Measurements from ENCODE around the gene WWTR1.

Gene WWTR1

DNA sequence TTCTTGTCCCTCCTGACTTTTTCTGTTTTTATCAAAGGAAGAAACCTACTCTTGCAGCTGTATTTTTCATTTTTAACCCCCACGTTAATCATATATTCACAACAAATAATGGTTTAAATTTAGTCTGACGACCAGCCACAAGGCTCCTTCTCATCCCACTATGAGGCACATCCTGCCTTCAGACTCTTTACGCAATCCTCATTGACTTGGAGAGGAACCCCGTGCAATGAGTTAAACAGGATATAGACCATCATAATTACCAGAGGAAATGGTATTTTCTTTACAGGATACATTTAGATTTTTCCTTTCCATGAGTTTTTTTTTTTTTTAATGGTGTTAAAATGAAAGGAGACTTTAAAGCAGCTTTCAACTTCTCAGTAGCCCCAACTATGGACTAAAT lies 68.5 kb downstream of the WWTR1 start:
- no peak for DNase-seq

DNA sequence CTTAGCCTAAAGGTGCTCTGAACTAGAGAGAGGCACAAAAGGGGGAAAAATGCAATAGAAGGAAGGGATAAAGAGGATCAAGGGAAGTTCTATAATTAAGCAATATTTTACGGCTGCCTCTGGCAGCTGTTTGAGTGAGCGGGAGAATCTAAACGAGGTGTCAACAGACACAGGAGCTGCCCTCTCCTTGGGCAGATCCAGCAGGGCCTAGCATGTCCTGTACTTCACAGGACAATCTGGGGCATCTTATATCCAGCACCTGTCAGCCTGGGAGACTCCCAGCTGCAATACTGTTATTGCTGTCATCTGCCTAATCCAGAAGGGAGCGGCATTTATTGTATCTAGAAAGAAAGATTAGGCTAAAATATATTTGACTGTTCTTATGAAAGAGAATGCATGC lies 68.9 kb downstream of the WWTR1 start:
- no peak for DNase-seq

DNA sequence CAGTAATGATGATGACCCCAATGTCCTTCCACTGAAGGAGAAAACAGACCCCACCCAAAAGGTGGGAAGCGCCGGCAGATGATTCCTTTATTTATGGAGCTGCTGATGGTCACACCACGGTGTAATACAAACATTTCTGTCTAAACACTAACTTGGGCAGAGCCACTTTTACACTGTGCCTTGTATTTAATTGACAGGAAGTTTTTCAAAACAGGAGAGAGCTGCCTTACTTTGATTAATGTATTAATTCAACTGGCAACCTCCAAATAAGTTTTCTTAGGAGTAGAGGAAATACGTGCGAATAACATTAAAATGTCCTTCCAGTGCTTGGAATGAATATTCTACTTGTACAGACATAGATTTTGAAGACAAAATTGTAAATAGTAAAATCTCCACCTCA lies 70.4 kb downstream of the WWTR1 start:
- DNase-seq: no peak

DNA sequence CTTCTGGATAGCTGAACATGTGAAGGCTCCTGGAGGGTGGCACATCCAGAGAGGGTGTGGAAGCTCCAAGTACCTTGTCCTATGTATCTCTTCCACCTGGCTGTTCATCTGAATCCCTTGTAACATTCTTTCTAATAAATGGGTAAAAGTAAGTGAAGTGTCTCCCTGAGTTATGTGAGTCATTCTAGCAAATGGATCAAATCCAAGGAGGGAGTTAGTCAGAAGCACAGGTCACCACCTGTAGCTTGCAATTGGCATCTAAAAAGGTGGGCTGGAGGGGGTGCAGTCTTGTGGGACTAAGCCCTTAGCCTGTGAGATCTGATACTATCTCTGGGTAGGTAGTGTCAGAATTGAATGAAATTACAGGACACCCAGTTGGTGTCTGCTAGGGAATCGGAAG lies 71.0 kb downstream of the WWTR1 start:
- DNase-seq: no peak

DNA sequence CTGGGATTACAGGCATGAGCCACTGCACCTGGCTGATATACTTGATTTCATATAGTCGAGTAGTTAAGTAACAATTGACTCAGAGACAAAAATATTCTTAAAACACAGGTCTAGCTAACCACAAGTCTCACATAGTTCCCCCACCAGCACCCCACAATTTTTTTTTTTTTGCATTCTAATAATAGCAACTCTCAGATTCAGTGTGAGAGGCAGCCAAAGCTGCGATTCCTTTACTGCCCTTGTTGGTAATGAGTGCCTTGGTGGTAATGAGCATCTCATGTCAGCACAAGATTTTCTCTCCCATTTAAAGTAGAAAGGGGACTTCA lies 72.5 kb downstream of the WWTR1 start:
- DNase-seq: no peak

DNA sequence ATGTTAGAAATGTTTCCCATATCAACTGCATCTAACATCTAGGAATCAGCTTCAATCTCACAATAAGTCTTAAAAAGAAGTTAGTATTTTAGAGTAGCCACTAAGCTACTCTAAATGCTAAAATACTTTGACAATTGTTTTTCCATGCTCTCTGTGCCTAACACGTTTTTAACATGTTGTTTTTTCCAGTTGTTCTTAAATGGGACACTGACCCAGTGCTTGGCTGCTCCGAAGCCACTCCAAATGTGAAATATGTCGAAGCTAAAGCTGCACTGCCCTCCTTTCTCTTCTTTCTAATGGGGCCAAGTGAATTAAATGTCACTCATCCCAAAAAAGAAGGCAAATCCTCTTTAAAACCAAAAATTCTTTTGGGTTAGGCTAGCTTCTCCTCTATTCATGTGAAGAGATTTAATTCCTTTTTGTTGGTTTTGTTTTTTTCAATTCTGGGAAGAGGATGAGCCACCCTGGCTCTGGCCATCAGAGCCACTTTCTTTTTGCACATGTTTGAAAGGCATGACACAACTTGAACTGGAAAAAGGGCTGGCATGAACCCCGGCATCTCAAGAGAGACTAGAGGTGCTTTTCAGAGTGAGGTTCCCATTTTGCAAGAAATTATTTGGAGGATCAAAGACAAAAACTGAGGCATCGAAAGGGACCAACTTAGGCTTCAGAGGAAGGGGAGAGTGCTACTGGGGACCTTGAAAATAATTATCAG lies 73.7 kb downstream of the WWTR1 start:
- DNase-seq: no peak

DNA sequence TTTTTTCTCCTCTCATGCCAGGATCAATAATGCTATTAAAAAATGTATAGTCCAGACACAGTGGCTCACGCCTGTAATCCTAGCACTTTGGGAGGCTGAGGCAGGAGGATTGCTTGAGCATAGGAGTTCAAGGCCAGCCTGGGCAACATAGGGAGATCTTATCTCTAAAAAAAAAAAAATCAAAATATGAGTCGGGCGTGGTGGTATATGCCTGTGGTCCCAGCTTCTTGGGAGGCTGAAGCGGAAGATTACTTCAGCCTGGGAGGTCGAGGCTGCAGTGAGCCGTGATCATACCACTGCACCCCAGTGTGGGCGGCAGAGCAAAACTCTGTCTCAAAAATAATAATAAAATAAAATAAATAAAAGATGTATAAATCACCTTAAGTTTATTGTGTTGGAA lies 75.4 kb downstream of the WWTR1 start:
- no peak for DNase-seq

DNA sequence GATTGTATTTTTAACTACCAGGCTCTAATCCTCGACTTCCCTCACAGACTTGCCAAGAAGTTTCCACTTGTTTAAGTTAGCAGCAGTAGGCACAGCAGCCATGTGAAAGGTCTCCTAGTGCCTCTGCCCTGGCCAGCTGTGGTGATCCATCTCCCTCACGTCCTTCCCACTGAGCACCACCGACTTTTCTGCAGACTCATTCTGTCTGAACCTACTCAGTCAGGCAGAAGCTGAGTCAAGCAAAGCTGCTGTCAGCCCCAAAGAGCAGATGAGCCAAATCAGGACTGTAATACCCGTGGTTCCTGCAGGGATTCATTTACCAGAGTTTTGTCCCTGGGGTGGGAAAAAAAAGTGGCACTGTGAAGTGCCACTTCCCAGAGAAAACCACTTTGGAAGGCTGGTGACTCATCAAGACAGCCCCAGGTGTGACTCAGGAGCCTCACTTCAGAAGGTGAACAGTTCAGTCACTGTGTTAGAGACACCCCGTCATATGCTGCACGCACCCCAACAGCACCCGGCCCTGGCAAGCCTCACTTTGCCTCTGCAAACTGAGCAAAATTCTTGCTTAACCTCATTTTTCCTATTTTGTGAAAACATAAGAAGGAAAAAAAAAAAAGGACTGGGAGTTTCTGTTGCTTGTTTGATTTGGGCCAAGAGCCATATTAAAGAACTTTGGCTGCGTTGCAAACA lies 76.0 kb downstream of the WWTR1 start:
- no peak for DNase-seq

DNA sequence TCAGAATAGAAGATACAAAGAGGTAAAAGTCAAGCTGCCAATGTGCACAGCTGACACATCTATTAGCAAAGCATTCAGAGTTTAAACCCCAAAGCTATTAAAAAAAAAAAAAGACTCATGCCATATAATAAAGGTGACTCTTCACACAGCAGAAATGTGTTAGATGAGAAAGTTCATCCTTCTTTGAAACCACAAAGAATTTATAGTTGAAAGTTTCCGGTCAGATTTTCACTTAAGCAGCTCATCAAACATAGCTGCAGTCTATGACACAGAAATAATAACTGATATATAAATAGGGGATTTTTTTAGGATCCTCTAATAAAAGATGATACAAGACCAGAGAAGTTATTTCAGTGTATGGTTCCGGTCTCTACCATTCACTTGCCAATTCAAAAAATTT lies 76.6 kb downstream of the WWTR1 start:
- no peak for DNase-seq

DNA sequence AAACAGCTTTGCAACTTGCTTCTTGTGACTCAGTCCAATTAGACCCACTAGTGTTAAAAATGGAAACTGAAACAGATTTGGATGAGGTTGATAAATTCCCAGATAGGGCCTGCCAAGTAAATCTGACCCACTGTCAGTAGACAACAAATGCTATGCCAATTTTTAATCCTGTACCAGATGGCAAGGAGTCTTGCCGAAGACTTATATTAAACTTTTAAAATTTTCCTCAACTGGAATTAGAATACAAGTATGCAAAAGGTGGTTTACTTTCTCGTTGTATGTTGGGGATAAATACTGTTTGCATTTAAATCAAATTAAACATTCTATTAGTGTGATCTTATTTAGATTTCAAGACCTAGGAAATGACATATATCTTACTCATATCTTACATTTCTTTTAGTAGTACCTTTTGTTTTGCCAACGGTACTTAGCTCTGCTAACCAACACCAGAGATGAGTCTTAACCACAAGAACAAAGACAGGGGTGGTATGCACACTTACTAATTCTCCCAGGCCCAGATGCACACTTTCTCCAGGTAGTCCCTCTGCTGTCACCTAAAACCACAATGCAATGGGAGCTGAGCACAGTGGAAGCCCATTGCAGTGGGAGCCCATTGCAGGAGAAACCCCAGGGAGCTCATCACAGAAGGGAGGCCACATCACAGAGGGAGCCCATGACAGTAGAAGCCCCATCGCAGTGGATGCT lies 77.8 kb downstream of the WWTR1 start:
- DNase-seq: no peak

DNA sequence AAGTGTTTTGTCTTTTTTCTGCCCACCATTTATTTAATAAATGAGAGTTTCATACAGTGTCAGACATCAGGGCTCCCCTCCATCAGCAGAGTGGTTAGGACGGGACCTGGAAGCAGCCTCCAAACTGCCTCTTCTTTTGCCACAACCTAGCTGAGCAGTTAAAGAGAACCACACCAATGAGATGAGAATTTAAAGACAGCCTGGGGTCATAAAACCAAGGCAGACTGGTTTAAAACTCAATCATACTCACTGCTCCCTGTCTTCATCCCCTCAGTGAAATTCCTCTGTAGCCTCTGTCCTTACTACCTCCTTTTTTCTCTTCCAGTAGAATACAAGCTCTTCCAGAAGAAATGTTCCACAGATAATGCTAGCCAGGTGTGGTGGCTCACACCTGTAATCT lies 78.7 kb downstream of the WWTR1 start:
- no peak for DNase-seq

DNA sequence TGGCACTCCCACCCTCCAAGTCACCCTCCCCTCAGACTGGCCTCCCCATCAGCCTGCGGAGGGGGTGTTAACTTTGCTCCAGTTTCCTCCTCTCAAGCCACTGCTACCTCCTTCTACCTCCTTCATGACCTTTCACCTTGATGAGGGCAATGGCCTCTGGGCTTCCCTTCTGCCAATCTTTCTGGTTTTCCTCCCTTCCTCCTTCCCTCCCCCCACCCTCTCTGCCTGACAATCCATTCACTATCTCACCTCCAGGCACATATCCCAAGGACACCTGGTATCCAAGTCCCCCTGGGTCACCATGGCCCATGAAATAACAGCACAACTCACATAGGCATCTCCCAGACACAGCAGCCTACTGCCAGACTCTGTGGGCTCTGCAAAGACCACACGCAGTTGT lies 80.0 kb downstream of the WWTR1 start:
- DNase-seq: no peak

DNA sequence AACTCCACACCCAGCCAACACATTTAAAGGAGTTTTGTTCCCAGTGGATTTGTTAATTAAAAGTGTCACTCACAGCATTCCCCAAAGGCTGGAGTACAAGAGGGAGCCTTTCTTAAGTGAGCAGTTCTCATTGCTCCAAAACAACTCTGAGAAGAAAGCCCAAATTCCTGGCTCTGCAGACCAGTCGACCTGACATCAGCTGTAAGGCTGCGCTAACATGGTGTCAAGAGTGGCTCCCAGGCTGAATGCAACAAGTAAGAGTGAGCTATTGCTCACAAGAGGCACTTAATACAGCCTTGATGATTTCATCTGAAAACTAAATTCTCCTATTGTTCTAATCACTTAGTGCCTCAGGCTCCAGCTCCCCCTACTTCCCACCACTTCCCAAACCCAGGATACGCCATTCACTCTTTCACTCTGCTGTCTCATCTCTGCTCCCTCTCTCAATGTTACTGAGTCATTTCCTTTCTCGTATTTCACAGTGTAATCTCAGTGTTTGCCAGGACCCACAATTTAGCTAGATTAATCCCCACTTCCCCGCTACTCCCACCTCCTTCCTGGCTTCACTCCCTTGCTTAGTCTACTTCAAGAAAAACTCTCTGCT lies 81.8 kb downstream of the WWTR1 start:
- DNase-seq: no peak

DNA sequence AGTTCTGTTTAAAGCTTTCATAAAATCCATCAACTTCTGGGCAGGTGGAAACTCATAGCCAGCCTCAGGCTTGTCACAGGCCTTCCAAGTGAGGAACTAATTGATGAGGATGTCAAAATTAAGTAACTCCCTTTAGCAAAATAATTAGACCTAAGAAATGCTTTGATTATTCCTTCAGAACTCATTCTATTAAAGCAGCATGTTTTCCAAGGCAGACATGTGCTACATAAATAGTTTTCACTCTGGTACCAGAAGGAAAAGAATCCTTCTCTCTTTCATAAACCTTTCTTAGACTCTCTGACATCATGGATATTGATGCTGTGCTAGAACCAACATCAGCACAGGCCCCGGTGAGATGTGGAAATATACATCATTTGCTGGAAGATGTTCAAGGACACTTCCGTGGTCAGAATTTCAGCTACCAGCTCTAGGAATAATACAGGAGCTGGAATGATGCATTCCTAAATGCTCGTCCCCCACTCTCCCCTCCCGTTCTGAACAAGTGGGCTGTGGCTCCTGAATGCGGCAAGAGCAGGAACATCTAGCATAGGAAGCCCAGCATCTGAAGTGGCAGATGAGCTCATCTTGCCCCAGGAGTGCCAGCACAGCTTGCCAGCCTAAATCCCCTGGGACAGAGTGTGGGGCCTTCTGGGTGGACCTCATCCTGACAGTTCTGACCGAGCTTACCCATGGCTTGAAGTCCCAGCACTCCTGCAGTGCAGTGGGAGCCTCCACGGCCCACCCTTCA lies 82.4 kb downstream of the WWTR1 start:
- no peak for DNase-seq

DNA sequence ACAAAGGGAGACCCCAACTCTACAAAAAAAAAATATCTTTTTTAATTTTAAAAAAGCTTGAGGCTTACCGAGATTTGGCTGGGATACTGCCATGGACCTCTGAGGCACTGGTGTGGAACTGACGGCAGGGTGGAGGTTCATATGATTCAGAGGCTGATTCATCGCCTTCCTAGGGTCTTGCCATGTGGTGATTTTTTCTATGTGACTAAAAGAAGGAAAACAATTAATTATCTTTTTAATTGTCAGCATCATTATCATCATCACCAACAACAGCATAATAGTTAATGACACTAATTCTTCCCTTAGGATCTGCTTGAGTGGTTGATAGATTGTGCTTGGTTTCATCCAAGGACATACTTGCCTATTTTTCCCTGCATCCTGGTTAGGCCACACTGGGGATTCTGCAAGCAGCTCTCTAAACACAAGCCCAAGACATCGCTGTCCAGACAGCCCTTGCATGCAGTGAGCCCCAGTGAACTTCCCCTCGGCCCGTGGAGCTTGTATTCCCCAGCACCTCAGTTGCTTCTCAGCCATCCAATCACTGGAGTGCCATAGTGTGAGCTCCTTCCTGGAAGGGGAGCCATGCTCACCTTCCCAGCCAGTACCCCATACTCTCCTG lies 84.9 kb downstream of the WWTR1 start:
- DNase-seq: no peak

DNA sequence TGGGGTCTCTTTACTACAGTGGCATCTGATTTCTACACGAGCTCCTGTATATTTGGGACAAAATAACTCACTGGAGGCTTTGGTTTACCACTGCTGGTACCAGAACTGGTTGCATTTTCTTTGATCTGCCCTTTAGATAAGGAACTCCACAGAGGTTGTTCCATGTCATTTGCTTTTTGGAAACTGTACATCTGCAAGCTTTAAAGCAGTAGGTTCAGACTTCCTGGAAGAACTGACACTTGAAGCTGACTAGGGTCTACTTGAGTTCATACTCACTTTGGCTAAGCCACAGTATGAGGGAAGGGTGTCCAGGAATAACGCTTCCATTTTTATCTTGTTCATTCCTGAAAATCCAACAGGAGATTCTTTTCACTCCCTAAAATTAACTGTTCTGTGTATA lies 86.4 kb downstream of the WWTR1 start:
- DNase-seq: no peak

DNA sequence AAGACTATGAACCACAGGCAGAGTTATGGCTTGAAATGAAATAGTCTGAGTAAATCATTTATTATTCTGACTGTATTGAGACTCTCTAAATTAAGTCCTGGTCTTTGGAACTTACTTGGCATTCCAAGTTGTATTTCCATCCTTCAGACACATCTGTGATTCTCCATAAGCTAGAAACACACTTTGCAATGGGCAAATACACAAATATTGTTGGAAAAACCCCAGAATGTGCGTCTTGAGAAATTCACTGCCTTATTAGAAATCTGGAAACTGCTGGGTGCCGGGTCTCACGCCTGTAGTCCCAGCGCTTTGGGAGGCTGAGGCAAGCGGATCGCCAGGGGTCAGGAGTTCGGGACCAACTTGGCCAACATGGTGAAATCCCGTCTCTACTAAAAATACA lies 87.8 kb downstream of the WWTR1 start:
- no peak for DNase-seq

DNA sequence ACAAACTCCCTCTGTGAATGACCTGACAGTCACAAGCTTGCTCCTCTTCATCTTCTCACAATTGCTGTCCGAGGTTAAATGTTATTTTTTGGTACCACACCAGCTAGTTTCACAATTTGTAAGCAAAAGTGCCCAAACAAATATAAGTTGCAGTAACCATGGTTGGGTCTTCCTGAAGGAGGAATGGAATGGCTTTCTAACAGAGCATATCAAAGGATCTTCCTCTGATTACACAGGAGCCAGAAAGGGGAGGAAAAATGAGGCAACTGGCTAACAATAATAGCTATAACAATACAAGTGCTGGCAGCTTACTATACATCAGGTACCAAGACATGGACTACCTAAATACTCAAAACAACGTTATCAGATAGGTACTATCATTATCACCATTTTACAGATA lies 90.4 kb downstream of the WWTR1 start:
- no peak for DNase-seq

DNA sequence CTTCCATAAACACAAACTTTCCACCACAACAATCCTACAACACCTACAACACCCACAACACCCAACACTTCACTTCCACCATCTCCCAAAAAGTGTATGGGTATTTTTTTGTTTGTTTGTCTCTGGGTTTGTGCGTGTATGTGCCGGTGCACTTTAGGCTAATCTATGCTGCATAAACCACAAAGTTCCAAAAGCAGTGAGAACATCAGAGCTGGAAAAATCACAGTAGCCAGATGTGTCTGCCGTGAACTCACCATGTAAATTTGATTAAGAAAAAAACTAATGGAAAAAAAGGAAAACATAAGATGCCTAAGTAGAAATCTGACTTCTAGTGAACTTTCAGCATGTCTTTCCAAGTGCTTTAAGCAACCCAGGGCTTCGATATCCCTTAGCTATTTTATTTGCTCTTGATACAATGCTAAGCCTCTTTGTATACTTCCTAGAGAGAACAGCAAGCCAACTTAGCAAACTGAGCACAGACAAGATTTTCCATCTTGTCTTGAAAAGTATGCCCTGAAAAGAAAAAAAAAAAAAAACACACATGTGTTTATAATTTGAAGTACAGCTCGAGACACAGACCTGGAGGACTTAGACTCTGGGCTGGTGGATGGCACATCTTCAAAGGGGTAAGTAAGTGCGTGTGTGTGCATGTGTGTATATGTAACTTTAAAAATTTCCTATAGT lies 91.4 kb downstream of the WWTR1 start:
- no peak for DNase-seq

DNA sequence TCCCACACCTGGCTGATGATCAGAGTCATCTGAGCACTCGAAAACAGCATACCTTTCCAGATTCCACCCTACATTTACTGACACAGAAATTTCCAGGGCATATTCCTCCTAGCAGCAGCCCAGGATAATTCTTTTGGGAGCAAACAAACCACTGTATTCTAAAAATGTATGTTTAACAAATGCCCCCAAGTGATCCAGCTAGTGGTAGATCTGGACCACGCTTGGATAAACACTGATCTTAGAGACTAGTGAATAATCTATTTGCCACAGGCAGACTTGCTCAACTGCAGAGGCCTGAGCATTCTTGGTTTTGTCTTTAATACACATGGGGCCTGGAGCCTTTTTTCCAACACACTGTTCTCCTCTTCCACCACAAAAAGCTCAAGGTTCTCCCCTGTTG lies 93.7 kb downstream of the WWTR1 start:
- DNase-seq: no peak

DNA sequence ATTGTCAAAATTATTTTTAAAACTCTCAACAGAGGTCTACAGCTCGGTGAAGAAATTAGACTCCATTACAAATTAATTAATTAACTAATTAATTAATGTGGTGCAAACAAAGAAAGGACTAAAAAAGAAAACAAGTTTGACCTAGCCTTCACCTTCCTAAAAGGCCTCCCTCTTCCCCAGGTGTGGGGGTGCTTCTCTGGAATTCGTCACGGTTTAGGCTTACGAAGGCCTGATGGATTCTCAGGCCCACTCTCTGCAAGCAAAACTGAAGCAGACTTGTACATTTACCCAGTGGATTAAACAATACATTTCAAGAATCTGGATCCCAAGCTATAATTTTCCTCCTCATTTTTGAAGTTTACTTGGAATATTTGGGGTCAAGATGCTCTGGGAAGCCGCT lies 94.7 kb downstream of the WWTR1 start:
- no peak for DNase-seq

DNA sequence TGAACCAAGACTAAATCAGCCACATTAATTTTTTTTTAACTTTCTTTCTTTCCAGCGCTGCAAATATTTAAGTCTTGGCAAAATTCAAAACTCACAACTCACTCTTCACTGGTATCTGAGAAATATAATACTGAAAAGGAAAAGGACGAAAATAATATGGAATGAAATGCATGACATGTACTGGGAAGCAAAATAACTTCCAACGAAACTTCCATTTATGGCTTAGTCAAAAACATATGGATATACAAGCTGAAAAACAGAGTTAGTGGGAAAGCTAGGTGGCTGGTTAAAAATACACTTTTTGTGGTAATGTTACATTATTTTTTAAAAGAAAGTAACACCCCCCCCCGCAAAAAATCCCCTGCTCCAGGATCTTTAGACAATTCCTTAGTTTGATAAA lies 97.2 kb downstream of the WWTR1 start:
- no peak for DNase-seq
